NCI-H146 treated with DMSO at 0.1 percent for 48 hours (cell line): Measurements from ENCODE around the gene PHACTR1.
"Not testable (repeated sequence)": the region's sequence is repeated elsewhere in the genome, so short reads cannot be mapped to it uniquely, and the experiment has no call there.

ENCODE experiments used
- DNase-seq: peaks from one replicate; lab custom pipeline; 2025; ENCODE audit not compliant: unreplicated experiment; lab: John Stamatoyannopoulos, UW

Gene PHACTR1

GRCh38 chr6:13326031-13326586 is 609.5 kb downstream of the PHACTR1 start:
- not testable (repeated sequence) for DNase-seq

GRCh38 chr6:13327691-13328075 is 611.1 kb downstream of the PHACTR1 start:
- DNase-seq, result no peak

- DNase-seq, result peak; percentile 84
Observed at GRCh38 chr6:13328076-13328874, 611.7 kb downstream of the PHACTR1 start, which contains the start of gene TBC1D7. Gene TBC1D7, minus strand, starts transcription at chr6:13328537. Its CDS starts 1,639 bp downstream, at chr6:13326898.

GRCh38 chr6:13328875-13329183 is 612.3 kb downstream of the PHACTR1 start:
- DNase-seq, result peak; percentile 36

- DNase-seq, result peak; percentile 9
Observed at GRCh38 chr6:13331516-13332348, 615.2 kb downstream of the PHACTR1 start.

- DNase-seq, result no peak
Observed at GRCh38 chr6:13332349-13332706, 615.8 kb downstream of the PHACTR1 start.

GRCh38 chr6:13334953-13335352 is 618.4 kb downstream of the PHACTR1 start:
- no peak for DNase-seq

- DNase-seq, result peak; percentile 56
Observed at GRCh38 chr6:13336553-13336952, 620.0 kb downstream of the PHACTR1 start.

- DNase-seq, result no peak
Observed at GRCh38 chr6:13338038-13338437, 621.5 kb downstream of the PHACTR1 start.
